ENCODE measurements around the gene POPDC2. TPM values are rescaled to one million over a fixed set of nuclear protein-coding genes. Genes with fewer than 3 reads are reported as not detected.

The POPDC2 gene
- total RNA-seq, 2 donors from 2014 or later = 679 to 853 TPM

Other genes with a start within 250 kb of the POPDC2 start
- gene TMEM39A, start 197.0 kb downstream of the POPDC2 start, total RNA-seq = 10 to 100 TPM; 21.2 to 21.5 TPM
- 1 to 10 TPM; 6.8 to 8.4 TPM for gene POGLUT1, start 191.6 kb downstream of the POPDC2 start, total RNA-seq
- gene TIMMDC1, start 162.0 kb downstream of the POPDC2 start, total RNA-seq = 100 to 1,000 TPM in 1 of 2 donors, 10 to 100 TPM in 1; 79.9 to 108 TPM
- under 1 TPM; 0.20 to 0.67 TPM for gene CD80, start 101.0 kb downstream of the POPDC2 start, total RNA-seq
- gene ADPRH, start 81.1 kb downstream of the POPDC2 start, total RNA-seq = 1 to 10 TPM; 7.5 to 9.7 TPM
- gene PLA1A, start 62.7 kb downstream of the POPDC2 start, total RNA-seq = 10 to 100 TPM in 1 of 2 donors, 1 to 10 TPM in 1; 6.7 to 11.6 TPM
- 10 to 100 TPM; 75.8 to 93.9 TPM for gene COX17, start 16.8 kb upstream of the POPDC2 start, total RNA-seq
- 1 to 10 TPM; 1.5 to 3.1 TPM for gene CFAP91, start 42.4 kb upstream of the POPDC2 start, total RNA-seq
- under 1 TPM in 1 of 2 donors, not detected in 1; 0.82 TPM for gene NR1I2, start 121.5 kb upstream of the POPDC2 start, total RNA-seq

Data from right atrium auricular region (tissue), 2 donors.